C1 segment of cervical spinal cord (tissue), 14 donors: ENCODE measurements around the gene STXBP6.

Experiments used
- DNase-seq, 14 donors: peaks; one replicate each; lab custom pipeline; 2025; lab: John Stamatoyannopoulos, UW

The STXBP6 gene

DNA sequence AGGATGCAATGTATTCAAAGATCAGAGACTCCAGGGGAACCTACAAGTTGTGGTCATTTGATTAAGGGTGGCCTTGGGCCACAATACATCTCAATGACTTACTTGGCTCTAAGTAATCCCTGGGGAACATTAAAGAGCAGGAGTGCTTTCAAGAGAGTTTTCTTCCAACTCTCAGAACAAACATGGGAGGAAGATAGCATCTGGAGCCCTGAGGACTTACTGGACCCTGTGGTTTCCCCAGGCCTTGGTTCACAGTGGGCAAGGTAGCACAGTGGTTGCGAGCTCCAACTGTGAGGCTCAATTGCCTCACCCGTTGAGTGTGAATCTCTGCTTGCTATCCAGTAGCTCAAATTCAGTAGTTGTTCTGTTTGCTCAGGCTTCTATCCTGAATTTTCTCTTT is 32.4 kb downstream of the STXBP6 start:
- no peak for DNase-seq

DNA sequence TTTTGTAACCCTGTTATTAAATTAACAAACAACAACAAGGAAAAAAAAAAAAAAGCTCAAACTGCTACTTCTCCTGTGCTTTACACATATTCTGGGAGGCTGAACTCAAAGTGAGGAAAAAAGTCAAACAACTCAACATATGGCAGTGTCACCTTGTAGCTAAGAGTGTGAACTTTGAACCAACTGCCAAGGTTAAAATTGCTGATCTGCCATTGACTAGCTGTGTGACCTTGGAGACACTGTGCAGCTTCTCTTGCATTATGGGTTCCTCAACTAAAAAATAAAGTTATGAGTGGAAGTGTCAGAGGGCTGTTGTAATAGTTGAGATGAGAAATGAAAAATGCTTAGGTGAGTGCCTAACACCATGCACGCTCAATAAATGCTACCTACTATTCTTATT is 34.2 kb downstream of the STXBP6 start:
- DNase-seq, result no peak

DNA sequence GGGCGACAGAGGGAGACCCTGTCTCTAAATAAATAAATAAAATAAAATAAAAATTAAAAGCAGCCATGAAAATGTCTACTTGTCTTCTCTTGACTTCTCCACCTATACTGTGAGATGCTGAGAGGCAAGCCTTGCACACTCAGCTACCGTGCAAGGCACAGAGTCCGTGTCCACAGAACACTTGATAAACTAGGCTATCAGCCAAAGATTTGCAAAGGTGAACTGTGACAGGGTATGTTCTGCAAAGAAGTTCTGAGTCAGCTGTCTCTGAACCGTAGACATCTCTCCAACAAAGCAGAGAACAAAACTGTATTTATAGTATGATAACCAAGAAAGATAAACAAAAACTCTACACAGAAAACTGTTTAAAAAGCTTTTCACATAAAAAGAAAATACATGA is 35.5 kb downstream of the STXBP6 start:
- DNase-seq, result no peak

DNA sequence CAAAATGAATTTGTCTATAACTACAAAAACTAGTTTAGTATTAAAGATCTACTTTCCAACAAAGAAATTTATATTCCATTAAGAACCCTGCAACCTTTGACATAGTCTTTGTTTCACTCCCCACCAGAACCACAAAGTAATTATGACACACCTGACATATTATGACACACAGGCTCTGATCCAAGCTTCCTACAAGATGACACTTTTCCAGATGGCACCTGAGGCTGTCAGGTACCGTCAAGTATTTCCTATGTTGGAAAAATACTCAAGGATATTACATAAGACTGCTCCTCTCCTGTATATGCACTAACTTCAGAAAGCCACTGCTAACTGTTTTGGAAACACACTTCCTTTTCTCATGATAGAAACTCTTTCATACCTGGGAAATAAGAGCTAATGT is 38.9 kb downstream of the STXBP6 start:
- DNase-seq, result no peak

DNA sequence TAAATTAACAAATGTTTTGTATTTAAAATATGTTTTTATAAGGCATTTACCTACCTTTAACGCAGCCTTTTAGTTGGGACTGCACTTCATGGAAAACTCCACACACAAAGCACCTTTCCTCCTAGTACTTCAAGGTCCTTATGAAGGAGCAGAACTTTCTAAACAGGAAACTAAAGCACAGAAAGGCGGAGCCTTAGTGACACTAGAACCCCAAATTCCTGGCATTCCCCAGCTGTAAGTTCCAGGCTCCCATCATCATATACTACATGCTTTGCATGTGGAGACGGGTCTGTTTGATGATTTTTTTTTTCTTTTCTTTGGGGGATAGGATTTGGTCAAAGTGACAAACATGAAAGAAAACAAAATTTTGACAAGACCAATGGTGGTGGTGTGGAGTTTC is 39.5 kb downstream of the STXBP6 start:
- no peak for DNase-seq

DNA sequence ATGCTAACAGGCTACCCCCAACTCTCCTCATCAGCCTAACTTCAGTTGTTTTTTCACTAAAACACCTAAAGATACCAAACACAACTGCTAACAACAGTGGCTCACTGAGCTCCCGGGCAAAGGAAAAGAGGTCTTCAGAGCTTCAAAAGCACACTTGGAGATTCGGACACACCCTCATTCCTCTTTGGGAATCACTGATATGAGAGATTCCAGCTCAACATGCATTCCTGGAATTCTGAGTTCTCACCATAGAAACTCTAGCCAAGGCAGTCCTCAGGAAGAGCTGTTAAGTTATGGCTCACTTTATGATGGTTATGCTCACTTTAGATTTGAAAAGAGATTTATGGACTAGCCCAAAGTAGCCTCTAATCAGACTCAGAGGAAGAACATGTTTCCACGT is 40.1 kb downstream of the STXBP6 start:
- DNase-seq, result no peak

DNA sequence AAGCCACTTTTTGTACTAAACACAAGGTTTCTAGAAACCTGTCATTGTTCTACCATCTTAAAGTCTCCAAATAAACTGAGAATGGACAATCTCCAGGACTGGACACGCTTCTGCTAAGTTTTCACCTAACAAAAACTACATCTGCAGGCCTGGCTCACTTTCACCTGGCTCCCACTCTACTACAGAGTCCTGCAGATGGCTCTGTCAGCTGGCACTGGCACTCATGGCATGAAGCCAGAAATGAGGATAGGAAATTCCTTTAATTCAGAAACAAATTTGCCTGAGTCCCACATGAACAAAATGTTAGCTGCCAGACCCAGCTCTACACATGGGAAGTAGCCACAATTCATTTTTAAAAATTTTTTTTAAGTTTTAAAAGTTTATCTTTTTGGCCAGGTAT is 42.1 kb downstream of the STXBP6 start:
- DNase-seq, result no peak

DNA sequence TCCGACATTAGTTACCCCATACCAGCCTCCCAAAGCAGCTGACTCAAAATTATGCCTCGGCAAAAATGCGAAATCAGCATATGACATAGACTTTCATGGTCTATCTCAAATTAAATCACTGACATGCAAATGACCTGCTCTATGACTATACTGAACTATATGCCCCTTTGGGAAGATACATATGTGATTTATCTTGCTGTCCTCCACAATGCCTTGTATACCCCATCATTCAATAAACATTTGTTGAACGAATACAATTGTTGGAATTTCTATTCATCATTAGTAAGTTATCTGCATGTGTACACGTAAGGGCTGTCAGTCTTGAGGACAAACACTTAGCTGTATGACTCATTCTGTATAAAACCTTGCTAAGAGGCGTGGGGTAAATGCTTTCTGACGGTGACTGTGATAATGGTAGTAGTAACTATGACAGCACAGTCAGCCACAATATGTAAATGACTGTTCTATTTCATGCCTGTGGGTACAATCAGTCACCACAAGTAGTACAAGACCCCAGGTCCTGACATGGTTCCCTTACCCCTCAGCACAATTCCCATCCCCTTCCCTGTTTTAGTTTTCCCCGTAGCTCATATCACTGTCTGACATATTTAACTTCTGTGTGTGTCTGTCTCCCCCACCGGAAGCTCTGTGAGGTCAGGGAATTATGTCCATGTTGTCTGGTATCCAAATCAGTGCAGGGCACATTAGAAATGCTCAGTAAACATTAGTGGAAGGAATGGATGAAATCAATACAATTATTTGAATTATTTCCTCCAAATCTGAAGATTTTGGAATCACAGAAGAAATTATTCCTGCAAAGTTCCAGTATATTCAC is 42.8 kb downstream of the STXBP6 start:
- no peak for DNase-seq

DNA sequence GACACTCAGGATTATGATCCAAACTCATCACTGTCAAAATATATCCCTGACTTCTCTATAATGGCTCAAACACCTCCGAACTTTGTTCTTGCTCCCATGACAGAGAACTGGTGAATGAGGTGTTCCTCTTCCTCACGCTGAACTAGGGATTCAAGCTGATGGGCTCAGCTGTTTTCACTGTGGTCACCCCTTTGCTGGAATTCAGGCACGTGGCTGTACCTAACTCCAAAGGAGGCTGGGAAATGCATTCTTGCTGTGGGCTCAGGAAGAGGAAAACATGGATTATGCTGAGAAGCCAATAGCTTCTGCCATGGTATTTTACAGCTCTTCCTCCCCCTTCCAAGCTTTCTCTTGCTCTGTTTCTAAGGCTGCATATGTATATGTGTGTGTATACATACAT is 43.9 kb downstream of the STXBP6 start:
- DNase-seq, result no peak

DNA sequence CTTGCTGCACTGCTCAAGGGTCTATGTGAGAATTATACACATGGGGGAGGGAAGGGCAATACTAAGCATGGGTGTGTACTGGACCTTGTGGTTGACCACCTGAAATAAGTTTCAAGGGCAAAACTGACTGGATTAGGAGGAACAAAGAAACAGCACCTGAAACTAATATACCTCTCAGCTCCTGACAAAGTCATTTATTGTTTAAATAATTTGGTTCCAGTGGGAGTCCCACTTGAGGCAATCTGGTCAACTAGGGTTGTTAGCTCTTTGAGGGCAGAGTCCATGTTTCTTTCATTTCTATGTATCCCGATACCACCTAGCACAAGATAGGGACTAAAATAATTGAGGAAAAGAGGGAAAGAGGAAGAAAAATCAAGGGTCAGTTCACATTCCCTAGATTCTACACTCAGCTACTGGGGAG is 45.5 kb downstream of the STXBP6 start:
- no peak for DNase-seq

DNA sequence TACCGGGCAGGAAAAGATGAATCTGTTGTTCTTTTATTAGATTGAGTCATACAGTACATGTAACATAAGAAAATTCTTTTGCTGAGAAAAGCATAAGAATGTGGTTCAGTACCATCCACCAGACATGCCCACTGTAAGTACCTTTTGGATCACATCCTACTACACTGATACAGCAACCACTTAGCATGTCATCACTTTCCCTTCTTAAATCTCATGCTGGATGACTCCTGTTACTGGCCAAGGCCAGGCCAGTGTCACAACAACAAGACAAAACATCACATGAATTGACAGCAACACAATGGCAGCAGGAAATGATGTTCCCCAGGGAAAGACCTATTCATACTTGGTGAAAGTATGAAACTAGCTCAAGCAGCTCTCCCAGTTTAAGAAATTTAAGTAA is 46.4 kb downstream of the STXBP6 start:
- no peak for DNase-seq

DNA sequence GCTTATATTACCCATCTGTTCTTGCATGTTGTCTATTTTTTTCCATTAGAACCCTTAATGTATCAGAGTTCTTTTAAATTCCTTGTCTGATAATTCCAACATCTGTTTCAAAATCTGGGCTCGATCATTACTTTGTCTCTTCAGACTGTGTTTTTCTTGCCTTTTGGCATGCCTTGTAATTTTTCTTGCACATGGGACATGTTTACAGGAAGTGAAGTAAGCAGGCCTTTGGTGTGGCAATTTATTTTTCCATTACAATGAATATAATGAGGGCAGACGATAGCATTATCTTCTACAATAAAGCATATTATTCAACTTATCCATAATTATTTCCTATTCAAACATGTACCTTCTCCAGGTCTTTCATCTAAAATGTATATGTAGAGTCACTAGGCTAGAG is 48.3 kb downstream of the STXBP6 start:
- no peak for DNase-seq

DNA sequence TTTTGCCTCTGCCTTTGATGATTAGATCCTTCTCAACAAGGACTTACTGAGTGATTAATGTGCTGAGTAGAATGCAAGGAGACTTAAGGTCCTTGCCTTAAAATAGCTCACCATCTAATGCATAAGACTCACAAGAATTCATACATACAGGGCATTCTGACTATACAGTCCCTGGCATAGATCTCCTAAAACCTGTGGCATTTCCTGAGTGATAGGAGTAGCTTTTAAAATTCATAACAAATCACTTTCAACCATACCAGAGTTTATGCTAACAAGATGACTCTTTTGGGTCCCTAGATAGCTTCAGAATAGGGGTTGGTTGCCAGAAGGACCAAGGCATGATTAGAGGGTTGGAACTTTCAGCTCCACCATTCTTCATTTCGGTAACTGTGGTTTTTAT is 48.8 kb downstream of the STXBP6 start:
- no peak for DNase-seq

DNA sequence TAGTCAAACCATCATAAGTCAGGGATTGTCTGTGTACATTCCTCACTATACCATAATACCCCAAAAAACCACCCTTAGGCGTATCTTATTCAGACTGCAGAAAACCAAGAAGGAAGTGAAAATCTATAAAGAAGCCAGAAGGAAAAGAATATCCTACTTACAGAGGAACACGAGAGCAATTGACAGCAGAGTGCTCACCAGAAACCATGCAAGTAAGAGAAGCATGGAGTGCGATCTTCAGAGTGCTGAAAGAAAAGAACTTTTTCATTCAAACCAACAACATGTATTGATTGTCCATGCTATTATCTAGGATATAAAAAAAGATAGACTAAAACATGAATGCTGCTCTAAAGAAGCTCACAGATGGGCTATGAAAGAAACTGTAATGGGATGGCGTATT is 50.8 kb downstream of the STXBP6 start:
- no peak for DNase-seq

DNA sequence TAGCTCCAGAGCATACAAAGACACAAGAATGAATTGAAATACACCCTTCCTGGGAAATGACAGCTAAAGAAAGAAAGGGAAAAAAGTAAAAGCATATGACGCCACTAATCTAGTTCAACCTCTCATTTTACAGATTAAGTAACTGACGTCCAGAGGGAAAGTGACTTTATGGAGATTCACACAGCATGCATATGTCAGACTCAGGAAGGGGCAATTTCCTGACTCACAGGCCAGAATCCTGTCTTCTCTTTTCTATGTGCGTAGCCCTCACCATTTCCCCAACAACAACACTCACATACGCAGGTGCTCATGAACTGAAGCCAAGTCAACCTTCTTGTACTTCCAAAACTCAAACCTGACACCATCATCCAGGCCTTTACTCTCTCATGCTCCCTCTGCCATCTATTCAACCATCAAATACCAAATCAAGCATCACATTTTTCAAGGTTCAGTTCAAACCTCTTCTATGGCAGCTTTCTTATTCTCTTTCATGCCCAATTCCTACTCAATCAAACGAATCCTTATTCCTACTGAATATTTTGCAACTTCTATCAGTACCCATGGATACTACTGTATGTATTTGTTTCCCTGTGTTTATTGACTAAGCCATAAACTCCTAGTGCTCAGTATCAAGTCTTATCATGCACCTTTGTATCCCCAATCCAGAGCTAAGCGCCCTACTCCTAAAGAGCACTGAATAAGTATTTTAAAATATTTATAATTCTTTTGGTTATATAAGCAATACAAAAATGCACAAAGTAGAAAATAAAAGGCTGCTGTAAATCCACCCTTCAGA is 52.8 kb downstream of the STXBP6 start:
- no peak for DNase-seq

DNA sequence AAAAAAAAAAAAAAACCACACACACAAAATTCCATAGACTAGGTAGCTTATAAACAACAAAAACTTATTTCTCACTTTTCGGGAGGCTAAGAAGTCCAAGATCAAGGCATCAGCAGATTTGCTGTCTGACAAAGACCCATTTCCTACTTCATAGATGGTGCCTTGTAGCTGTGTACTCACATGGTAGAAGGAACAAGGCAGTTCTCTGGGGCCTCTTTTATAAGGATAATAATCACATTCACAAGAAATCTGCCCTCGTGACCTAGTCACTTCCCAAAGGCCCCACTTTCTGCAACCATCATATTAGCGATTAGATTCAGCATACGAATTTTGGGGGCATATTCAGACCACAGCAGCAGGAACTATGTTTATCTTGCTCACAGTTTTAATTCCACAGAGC is 54.9 kb downstream of the STXBP6 start:
- no peak for DNase-seq

DNA sequence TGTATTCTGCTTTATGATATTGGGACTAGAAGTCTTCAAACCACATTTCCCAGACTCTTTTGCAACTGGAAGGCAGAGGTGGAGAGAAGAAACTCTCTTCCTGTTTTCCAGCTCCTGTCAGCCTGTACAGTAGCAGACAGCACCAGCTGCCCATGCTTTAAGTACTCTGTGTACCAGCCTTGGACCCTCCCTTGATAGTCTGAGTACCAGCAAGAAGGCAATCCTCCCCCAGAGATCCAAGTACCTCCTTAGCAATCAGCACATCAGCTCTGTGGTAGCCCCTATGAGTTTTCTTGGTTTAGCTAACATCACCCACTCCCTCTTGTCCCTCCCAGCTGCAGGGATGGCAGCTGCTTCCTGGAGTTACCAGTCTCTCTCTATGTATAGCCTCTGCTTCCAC is 56.3 kb downstream of the STXBP6 start:
- DNase-seq, result no peak

DNA sequence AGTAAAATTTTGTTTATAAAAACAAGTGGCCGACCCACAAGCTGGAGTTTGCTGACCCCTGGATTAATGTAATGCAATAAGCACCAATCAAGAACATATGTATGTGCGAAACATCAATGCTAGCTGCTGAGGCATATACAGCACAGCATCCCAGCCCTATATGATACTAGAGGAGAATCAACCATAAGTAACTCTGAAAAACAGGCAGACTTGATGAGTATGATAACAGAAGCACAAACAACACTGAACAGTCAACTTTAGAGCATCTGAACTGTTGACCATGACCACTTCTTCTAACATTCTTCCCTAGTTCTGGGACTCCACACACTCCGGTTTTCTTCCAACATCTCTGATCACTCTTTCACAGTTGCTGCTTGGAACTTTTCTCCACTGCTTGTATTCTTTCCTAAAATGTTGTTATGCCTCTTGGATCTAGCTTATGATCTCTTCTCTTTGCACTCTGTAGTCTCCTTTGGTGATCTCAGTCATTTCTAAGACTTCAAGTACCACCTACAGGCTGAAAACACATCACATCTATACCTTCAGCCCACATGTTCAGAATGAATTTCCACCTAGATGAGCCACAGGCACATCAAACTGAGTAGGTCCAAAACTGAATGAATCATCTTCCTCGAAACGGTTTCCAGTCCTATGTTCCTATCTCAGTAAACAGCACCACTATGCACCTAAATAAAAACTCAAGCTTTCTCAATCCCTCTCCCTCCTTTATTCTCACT is 57.2 kb downstream of the STXBP6 start:
- DNase-seq, result no peak

DNA sequence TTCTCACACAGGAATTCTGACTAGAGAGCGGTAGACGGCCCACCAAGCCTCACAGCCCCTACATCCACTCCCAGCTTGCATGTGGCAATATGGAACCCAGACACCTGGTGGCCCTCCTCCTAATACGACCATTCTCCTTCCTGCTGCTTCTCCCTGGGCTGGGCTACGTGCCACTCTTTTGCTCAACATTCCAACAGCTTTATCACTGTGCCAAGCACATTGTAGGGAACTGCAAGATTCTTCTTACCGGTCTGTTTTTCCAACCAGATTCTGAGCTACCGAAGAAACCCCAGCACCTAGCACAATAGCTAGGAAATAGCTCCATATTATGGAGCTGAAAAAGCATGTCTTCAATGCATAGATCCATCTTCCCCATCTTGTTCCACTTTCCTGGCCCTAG is 58.1 kb downstream of the STXBP6 start:
- DNase-seq, result no peak

DNA sequence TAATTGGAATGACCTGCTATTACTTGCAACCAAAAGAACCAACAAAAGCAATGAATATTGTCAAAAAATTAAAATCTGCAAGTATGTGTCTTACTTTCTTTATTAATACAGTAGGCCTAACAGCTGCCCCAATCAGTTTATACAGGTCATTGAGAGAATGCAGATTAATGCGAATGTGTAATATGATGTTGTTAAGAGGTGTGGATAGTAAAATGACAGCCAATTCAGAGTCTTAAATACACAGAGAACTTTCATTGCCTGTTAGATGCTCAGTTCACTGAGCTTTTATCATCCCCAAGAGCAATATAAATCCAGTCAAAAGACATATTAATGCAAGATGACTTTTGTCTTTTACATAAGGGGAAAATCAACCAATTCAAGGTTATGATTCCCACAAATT is 58.7 kb downstream of the STXBP6 start:
- no peak for DNase-seq

DNA sequence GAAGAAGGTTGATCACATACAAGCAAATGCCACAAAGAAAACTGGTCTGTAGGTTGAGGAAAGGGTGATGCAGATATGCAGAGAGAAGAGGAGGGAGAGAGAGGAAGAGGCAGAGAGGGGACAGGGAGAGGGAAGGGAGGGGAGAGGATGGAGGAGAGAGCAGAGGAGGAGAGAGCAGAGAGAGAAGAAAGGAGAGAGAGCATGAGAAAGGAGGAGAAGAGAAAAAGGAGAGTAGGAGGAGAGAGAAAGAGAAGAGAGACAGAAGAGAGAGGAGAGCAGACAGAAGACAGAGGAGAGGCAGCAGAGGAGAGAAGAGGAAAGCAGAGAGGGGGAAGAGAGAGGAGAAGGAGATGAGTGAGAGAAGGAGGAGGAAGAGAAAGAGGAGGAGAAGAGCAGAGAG is 59.2 kb downstream of the STXBP6 start:
- no peak for DNase-seq

DNA sequence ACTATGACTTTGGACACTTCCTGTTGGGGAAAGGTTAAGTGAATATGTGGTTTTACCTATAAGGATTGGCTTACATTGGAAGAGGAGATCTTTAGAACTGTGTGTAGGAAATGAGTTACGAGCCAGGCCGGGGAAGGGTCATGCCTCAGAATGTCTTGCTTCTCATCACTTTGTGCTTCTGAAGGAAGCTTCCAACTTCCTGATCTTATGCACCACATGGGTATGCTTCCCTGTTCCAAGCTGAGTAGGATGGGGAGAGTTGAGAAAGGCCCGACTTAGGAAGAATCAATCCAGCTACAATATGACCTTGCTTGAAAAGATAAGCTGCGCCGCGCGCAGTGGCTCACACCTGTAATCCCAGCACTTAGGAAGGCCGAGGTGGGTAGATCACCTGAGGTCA is 59.9 kb downstream of the STXBP6 start:
- no peak for DNase-seq

DNA sequence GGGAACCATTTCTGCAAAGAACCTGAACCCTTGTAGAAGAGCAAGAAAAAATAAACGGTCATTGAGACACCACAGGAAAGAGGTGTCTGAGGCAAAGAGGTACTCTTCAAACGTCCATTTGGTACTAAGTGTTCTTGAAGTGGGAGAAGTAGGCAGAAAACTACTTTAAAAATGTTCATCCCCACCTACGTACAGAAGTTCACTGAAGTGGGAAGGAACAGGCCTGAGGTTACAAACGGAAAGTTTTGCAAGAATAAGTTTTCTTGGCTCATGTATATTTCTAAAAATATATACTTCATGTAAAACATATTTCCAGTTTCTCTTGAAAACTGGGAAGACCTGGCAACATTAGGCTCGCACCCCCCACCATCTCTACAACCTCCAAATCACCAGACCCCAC is 61.2 kb downstream of the STXBP6 start:
- DNase-seq, result no peak
